Lower leg skin (tissue), 3 donors: Measurements from ENCODE around the gene HS2ST1.

ENCODE experiments used
- POLR2A ChIP-seq, 2 donors: fragments of 450-650 bp; IDR thresholded peaks; one replicate each; pipeline ENCODE4 v1.6.1; 2016 to 2017; ENCODE audit warnings: antibody characterized with exemption in 2 of 2, mild to moderate bottlenecking in 1 of 2, moderate library complexity in 1 of 2
- TF ChIP-seq, protein P1 (sequence below), 3 donors: fragments of 450-650 bp; IDR thresholded peaks; one replicate each; pipeline ENCODE4 v1.5.1; 2016; ENCODE audit warnings: antibody characterized with exemption in 3 of 3, mild to moderate bottlenecking in 3 of 3, moderate library complexity in 2 of 3

DNA sequence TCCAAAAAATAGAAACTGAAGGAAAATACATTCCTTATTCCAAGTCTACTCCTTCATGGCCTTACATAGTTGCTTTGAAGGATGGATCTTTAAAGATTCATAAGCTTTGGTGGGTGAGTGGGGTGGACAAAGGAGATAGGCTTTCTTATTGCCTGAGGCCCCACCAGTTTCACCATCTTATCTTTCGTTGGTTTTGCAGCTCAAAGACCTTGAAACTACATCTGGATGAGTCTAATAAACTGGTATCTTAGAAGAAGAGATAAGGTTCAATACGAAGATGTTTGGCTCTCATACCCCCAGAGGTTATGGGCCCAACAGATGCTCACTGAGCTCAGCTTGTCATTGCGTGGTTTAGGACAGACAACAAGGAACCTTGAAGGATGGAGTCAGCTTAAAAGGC lies 201.5 kb downstream of the HS2ST1 start:
- TF ChIP-seq, protein P1, sequence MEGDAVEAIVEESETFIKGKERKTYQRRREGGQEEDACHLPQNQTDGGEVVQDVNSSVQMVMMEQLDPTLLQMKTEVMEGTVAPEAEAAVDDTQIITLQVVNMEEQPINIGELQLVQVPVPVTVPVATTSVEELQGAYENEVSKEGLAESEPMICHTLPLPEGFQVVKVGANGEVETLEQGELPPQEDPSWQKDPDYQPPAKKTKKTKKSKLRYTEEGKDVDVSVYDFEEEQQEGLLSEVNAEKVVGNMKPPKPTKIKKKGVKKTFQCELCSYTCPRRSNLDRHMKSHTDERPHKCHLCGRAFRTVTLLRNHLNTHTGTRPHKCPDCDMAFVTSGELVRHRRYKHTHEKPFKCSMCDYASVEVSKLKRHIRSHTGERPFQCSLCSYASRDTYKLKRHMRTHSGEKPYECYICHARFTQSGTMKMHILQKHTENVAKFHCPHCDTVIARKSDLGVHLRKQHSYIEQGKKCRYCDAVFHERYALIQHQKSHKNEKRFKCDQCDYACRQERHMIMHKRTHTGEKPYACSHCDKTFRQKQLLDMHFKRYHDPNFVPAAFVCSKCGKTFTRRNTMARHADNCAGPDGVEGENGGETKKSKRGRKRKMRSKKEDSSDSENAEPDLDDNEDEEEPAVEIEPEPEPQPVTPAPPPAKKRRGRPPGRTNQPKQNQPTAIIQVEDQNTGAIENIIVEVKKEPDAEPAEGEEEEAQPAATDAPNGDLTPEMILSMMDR (IDR thresholded peaks at IDR 0.05): no peak
- no peak for TF ChIP-seq POLR2A (IDR thresholded peaks at IDR 0.05)
